H1 (cell line): ENCODE measurements around the gene TMEM54. TPM values are rescaled to one million over a fixed set of nuclear protein-coding genes. Genes with fewer than 3 reads are reported as not detected.

Source experiments
- CTCF ChIA-PET: fragments of 300-600 bp; sonication (Branson Sonifier 250); formaldehyde crosslinking; loops from one replicate; lab custom pipeline; 2021; ENCODE audit not compliant: partially characterized antibody; lab: Charles Lee
- POLR2A ChIA-PET: fragments of 300-600 bp; sonication (Branson Sonifier 250); formaldehyde crosslinking; loops from one replicate; lab custom pipeline; 2021; ENCODE audit warnings: inconsistent platforms; ENCODE audit not compliant: partially characterized antibody; lab: Charles Lee
- DNase-seq, 2 experiments: peaks; one replicate each; pipeline versions ENCODE4 v3.0.0 to v3.0.0-alpha.2; 2010 to 2022; ENCODE audit warnings: low spot score in 2 of 2, low read depth in 1 of 2, mixed read lengths in 1 of 2
- FAIRE-seq: peaks from 2 replicates; lab custom pipeline; 2011; peaks lifted over from hg19 to GRCh38; lab: Jason Lieb, UNC
- H2AFZ ChIP-seq: 2 replicates; pipeline ENCODE4 v1.8.1; 2012; ENCODE audit warnings: low read length, inconsistent platforms
- H2AK5ac ChIP-seq: 2 replicates; pipeline ENCODE4 v1.6.1; 2013; ENCODE audit warnings: low read depth, low read length
- H2BK120ac ChIP-seq: replicated peaks from 2 replicates; pipeline ENCODE3; 2013; ENCODE audit warnings: low read depth, low read length, inconsistent platforms
- H2BK12ac ChIP-seq: 2 replicates; pipeline ENCODE4 v1.6.1; 2013; ENCODE audit warnings: low read depth, low read length
- H2BK15ac ChIP-seq: 2 replicates; pipeline ENCODE4 v1.6.1; 2013; ENCODE audit warnings: low read length
- H2BK20ac ChIP-seq: 2 replicates; pipeline ENCODE4 v1.6.1; 2013; ENCODE audit warnings: low read length
- H2BK5ac ChIP-seq: 2 replicates; pipeline ENCODE4 v1.6.1; 2013; ENCODE audit warnings: low read depth, low read length
- H3K14ac ChIP-seq: 2 replicates; pipeline ENCODE4 v1.6.1; 2013; ENCODE audit warnings: inconsistent platforms; ENCODE audit not compliant: insufficient read length
- H3K18ac ChIP-seq: 2 replicates; pipeline ENCODE4 v1.6.1; 2013; ENCODE audit warnings: low read length; ENCODE audit errors: extremely low read depth
- H3K23ac ChIP-seq: 2 replicates; pipeline ENCODE4 v1.6.1; 2013; ENCODE audit warnings: inconsistent platforms; ENCODE audit not compliant: insufficient read length
- H3K23me2 ChIP-seq: 2 replicates; pipeline ENCODE4 v1.6.1; 2013; ENCODE audit warnings: low read depth, low read length
- H3K27ac ChIP-seq: 2 replicates; pipeline ENCODE4 v1.6.1; 2011; ENCODE audit warnings: low read depth, low read length, inconsistent platforms
- H3K27me3 ChIP-seq, 4 experiments: replicated peaks in 1 of 4; 1 replicate in 1 of 4; 2 replicates in 3 of 4; pipeline versions ENCODE4 v1.6.1 to v1.8.1; 2011 to 2013; ENCODE audit warnings: low read length in 3 of 4, mild to moderate bottlenecking in 3 of 4, inconsistent platforms in 2 of 4, mixed read lengths in 2 of 4, moderate library complexity in 1 of 4; ENCODE audit not compliant: control insufficient read depth in 3 of 4, insufficient read depth in 3 of 4; ENCODE audit errors: extremely low read depth in 1 of 4
- H3K36me3 ChIP-seq, 4 experiments: 2 replicates each; pipeline versions ENCODE4 v1.6.1 to v1.8.1; 2011 to 2013; ENCODE audit warnings: mild to moderate bottlenecking in 4 of 4, low read length in 3 of 4, moderate library complexity in 2 of 4, control low read depth in 1 of 4, inconsistent platforms in 1 of 4; ENCODE audit not compliant: insufficient read depth in 4 of 4, control insufficient read depth in 2 of 4
- H3K4ac ChIP-seq: replicated peaks from 2 replicates; pipeline ENCODE3; 2013; ENCODE audit warnings: low read length, low read depth, mixed read lengths, inconsistent platforms; ENCODE audit not compliant: insufficient read length
- H3K4me1 ChIP-seq, 4 experiments: replicated peaks in 1 of 4; 1 replicate in 1 of 4; 2 replicates in 3 of 4; pipeline versions ENCODE4 v1.6.1 to v1.8.1; 2011 to 2013; ENCODE audit warnings: low read length in 3 of 4, inconsistent platforms in 2 of 4, mixed read lengths in 1 of 4; ENCODE audit not compliant: insufficient read depth in 4 of 4, control insufficient read depth in 3 of 4
- H3K4me2 ChIP-seq, 2 experiments: 2 replicates each; pipeline versions ENCODE4 v1.6.1 to v1.8.1; 2011 to 2013; ENCODE audit warnings: low read depth in 2 of 2, low read length in 2 of 2, control low read depth in 1 of 2, inconsistent platforms in 1 of 2, mild to moderate bottlenecking in 1 of 2; ENCODE audit not compliant: insufficient read depth in 1 of 2
- H3K4me3 ChIP-seq, 4 experiments: fragments of 200-600, 300-600 bp in 1 of 4; sonication (generic), shearing (Covaris generic), sonication (Bioruptor Twin) in 1 of 4; 2 replicates each; pipeline versions ENCODE4 v1.5.1 to v1.8.1; 2011 to 2016; ENCODE audit warnings: low read length in 4 of 4, low read depth in 3 of 4, control low read depth in 2 of 4, inconsistent platforms in 2 of 4, mild to moderate bottlenecking in 2 of 4, mixed read lengths in 1 of 4, moderate library complexity in 1 of 4; ENCODE audit not compliant: insufficient read depth in 2 of 4; ENCODE audit errors: extremely low read depth in 1 of 4
- H3K56ac ChIP-seq: replicated peaks from 2 replicates; pipeline ENCODE3; 2013; ENCODE audit warnings: low read depth, mild to moderate bottlenecking, mixed read lengths, low read length, inconsistent platforms; ENCODE audit not compliant: insufficient read length
- H3K79me1 ChIP-seq: 2 replicates; pipeline ENCODE4 v1.6.1; 2013; ENCODE audit warnings: low read depth, low read length, control low read depth
- H3K79me2 ChIP-seq, 2 experiments: 2 replicates each; pipeline versions ENCODE4 v1.6.1 to v1.8.1; 2012 to 2013; ENCODE audit warnings: low read length in 2 of 2, mild to moderate bottlenecking in 2 of 2, inconsistent platforms in 1 of 2; ENCODE audit not compliant: insufficient read depth in 2 of 2, control insufficient read depth in 1 of 2
- H3K9ac ChIP-seq, 4 experiments: replicated peaks in 1 of 4; 1 replicate in 1 of 4; 2 replicates in 3 of 4; pipeline versions ENCODE4 v1.6.1 to v1.8.1; 2011 to 2013; ENCODE audit warnings: low read depth in 3 of 4, low read length in 3 of 4, control low read depth in 2 of 4, mild to moderate bottlenecking in 2 of 4, moderate library complexity in 2 of 4, inconsistent platforms in 1 of 4; ENCODE audit errors: extremely low read depth in 1 of 4
- H3K9me3 ChIP-seq, 2 experiments: 2 replicates each; pipeline versions ENCODE4 v1.6.1 to v1.8.1; 2012 to 2013; ENCODE audit warnings: mild to moderate bottlenecking in 2 of 2, moderate library complexity in 2 of 2, control low read depth in 1 of 2, inconsistent platforms in 1 of 2, low read depth in 1 of 2, low read length in 1 of 2, mixed read lengths in 1 of 2; ENCODE audit not compliant: insufficient read depth in 2 of 2
- H4K20me1 ChIP-seq, 2 experiments: replicated peaks in 1 of 2; 2 replicates each; pipeline versions ENCODE3 to v1.8.1; 2011 to 2013; ENCODE audit warnings: inconsistent platforms in 2 of 2, low read length in 2 of 2, mild to moderate bottlenecking in 1 of 2; ENCODE audit not compliant: insufficient read depth in 2 of 2, control insufficient read depth in 1 of 2
- H4K5ac ChIP-seq: 2 replicates; pipeline ENCODE4 v1.6.1; 2013; ENCODE audit warnings: low read length, low read depth, mixed read lengths, inconsistent platforms; ENCODE audit not compliant: insufficient read length
- H4K8ac ChIP-seq: 2 replicates; pipeline ENCODE4 v1.8.0; 2013; ENCODE audit warnings: mild to moderate bottlenecking, moderate library complexity, low read length, inconsistent platforms; ENCODE audit not compliant: insufficient read depth; ENCODE audit errors: extremely low read depth
- H4K91ac ChIP-seq: replicated peaks from 2 replicates; pipeline ENCODE3; 2013; ENCODE audit warnings: low read length, mixed read lengths, inconsistent platforms; ENCODE audit not compliant: insufficient read length
- CBX8 ChIP-seq: fragments of 300-800, 300-1000 bp; sonication (generic); IDR thresholded peaks from 2 replicates; pipeline ENCODE4 v1.7.1; 2016; ENCODE audit warnings: low read depth, low read length, borderline replicate concordance
- NANOG ChIP-seq: IDR thresholded peaks from 2 replicates; pipeline ENCODE4 v1.6.1; 2011; ENCODE audit warnings: low read length, low read depth, mild to moderate bottlenecking, inconsistent platforms; ENCODE audit not compliant: insufficient read depth, poor library complexity, severe bottlenecking
- YY1 ChIP-seq: IDR thresholded peaks from 2 replicates; pipeline ENCODE4 v1.6.1; 2011; ENCODE audit warnings: low read depth, mild to moderate bottlenecking, low read length
- WGBS, 2 experiments: shearing (Covaris generic) in 1 of 2; methylation state at CpG; one replicate each; pipeline versions ENCODE4 v1.1.6 to v1.1.7; 2013 to 2015; ENCODE audit warnings: low lambda C conversion rate in 2 of 2, mixed read lengths in 2 of 2, inconsistent platforms in 1 of 2, low coverage in 1 of 2, missing lambda C conversion rate in 1 of 2; ENCODE audit not compliant: insufficient replicate concordance in 2 of 2, insufficient coverage in 1 of 2, insufficient read length in 1 of 2; ENCODE audit errors: extremely low coverage in 1 of 2, missing lambda C conversion rate in 1 of 2; 5-methylcytosine and 5-hydroxymethylcytosine counted together
- polyA plus RNA-seq, 7 experiments: library from polyadenylated mRNA; depleted of rRNA in 3 of 7; stranded (reverse) in 5 of 7; unstranded in 2 of 7; fragments of >200 nt in 5 of 7; fragments of 200-250 nt in 2 of 7; gene quantifications; 1 replicate in 5 of 7; 2 replicates in 1 of 7; 4 replicates in 1 of 7; pipeline versions ENCODE4 v1.2.1 to v1.2.3, GENCODE V29; 2011 to 2013; ENCODE audit warnings: missing spikeins in 2 of 7, mixed read lengths in 2 of 7
- total RNA-seq: library from RNA; stranded (reverse); fragmentation: NEBNext Ultra II Directional; extraction: Animal tissue kit (Norgen Biotek cat#: 25700); gene quantifications from 2 replicates; pipeline ENCODE4 v1.2.1, GENCODE V29; 2021

TMEM54 gene
- total and polyA plus RNA-seq, 2 of the 8 experiments (the other 6 are each of a cell fraction or from before 2014, with no cell fraction given) = 9.5 to 58.7 TPM

DNA sequence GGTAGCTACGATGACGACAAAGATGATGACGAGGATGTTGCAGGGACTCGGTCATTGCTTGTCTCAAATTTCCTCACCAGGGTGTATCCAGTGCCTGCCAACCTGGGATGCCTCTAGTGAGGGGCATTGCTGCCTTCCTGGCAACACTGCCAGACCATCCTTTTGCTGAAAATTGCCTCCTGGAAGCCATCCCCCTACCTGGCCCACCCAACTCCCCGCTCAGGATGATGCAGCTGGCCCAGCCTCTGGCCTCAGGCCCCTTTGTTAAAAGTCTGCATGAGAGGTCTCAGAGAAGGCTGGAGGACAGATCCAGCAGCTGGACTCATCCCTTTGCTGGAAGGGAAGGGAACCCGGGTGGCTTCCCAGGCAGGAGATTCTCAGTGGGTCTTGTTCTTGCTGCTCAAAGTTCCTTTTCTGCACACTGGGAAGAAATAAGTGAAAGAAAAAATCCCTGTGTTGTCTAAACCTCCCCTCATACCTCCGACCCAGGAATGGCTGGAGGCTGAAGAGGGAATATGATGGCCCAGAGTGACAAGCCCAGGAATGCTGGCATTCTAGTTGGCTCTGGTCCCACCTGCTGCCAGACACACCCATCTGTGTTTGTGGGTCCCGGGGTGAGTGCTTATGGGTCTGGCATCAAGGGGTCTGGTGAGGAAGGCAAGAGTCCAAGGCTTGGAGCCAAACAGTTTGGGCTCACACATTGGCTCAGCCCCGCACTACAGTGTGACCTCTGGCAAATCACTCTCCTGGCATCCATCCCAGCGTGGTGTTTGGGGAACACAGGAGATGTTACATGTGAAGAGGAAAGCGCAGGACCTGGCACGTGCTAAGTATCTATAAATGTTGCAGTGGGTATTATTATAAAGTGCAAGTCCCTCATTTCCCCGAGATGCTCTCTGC lies 23.7 kb downstream of the TMEM54 start:
- no peak overlapping the region for H2BK5ac ChIP-seq
- peak overlapping the region; percentile 65; the same call in 1 of the 2 replicates for H2BK15ac ChIP-seq
- WGBS, 2 experiments = 85% methylated on average over 13 of the region's 13 CpGs; no CpG with 5 or more reads in 1 of the 2 experiments
- CTCF ChIA-PET = interaction anchor here (0.5 to 19.0 kb wide), 25 partner anchors 12 to 1300 kb away, joined by 3 to 382 read pairs (median 4); partner anchors contain the start of gene HPCA
- H3K4me1 ChIP-seq = peaks cover 3 to 28% (median 14%) of the 10 kb centered on the region in 4 experiments
- no peak overlapping the region for H3K23ac ChIP-seq
- no peaks in the 10 kb centered on the region for H3K27me3 ChIP-seq
- H4K91ac ChIP-seq = peak overlapping the region; percentile 29
- POLR2A ChIA-PET = interaction anchor here (1.4 to 4.0 kb wide), 2 partner anchors 60 to 100 kb away, joined by 3 to 19 read pairs; partner anchors contain the start of genes S100PBP and YARS1
- no peak overlapping the region for H3K4me2 ChIP-seq
- FAIRE-seq = no peak
- H3K79me1 ChIP-seq = no peaks in the 10 kb centered on the region
- H2BK20ac ChIP-seq = peak overlapping the region; percentile 21; the same call in 1 of the 2 replicates
- no peak overlapping the region for H2AK5ac ChIP-seq
- no peak overlapping the region for H3K14ac ChIP-seq
- H3K4ac ChIP-seq = no peak overlapping the region
- H2BK120ac ChIP-seq = no peak overlapping the region
- H3K79me2 ChIP-seq = no peaks in the 10 kb centered on the region
- H3K4me3 ChIP-seq = no peak overlapping the region
- H3K36me3 ChIP-seq = no peaks in the 10 kb centered on the region
- peaks cover 0 to 3% of the 10 kb centered on the region in 2 experiments for H4K20me1 ChIP-seq
- H3K18ac ChIP-seq = no peak overlapping the region
- H2BK12ac ChIP-seq = peak overlapping the region; percentile 44; the same call in 1 of the 2 replicates
- no peak for DNase-seq
- H2AFZ ChIP-seq = no peak overlapping the region
- H3K56ac ChIP-seq = no peak overlapping the region
- H4K5ac ChIP-seq = no peak overlapping the region
- H3K9ac ChIP-seq = no peak overlapping the region; a peak in 1 of 7 replicates
- H4K8ac ChIP-seq = no peak overlapping the region
- H3K23me2 ChIP-seq = no peaks in the 10 kb centered on the region
- TF ChIP-seq CBX8 = no peak
- TF ChIP-seq NANOG = no peak
- no peak for TF ChIP-seq YY1
- H3K9me3 ChIP-seq = no peaks in the 10 kb centered on the region
- no peak overlapping the region for H3K27ac ChIP-seq
